ENCODE measurements around the gene MPP2. TPM values are rescaled to one million over a fixed set of nuclear protein-coding genes. Genes with fewer than 3 reads are reported as not detected.

The MPP2 gene
- total and polyA plus RNA-seq, 2 of the 13 experiments (the other 11 are each of a cell fraction or from before 2014, with no cell fraction given), result 0.20 to 1.7 TPM

DNA sequence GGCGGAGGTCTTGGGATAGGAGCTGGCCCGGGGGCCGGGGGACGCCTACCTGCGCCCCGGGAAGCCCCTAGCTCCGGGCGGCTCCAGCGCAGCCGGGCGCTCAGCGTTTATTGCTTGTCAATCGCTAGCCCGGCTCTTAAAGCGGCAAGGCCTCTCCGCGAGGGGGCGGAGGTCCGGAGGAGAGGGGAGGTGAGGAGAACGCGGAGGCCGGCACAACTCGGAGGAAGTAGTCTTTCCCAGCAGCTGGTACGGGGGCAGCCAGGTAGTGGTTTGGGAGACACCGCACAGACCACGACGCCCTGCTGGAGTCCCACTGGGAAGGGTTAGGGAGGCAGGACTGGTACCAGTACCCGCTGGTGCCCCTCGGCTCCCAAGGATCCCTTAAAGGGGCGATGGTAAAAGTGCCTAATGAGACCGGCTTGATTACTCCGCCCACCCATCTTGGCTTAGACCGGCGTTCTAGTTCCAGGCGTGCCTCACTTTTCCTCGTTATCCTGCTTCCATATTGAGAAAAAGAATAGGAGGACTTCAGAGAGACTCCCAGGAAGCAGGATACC, at the start of gene MPP2 (continued):
- peak; percentile 97 for TF ChIP-seq ZFP91 (CRISPR knock-in tag; IDR thresholded peaks at IDR 0.05; ENCODE audit: borderline replicate concordance)
- TF ChIP-seq TCF12 (IDR thresholded peaks at IDR 0.05), result no peak
- no peak for TF ChIP-seq TCF12 (CRISPR knock-in tag; IDR thresholded peaks at IDR 0.05)
- TF ChIP-seq, protein P1, sequence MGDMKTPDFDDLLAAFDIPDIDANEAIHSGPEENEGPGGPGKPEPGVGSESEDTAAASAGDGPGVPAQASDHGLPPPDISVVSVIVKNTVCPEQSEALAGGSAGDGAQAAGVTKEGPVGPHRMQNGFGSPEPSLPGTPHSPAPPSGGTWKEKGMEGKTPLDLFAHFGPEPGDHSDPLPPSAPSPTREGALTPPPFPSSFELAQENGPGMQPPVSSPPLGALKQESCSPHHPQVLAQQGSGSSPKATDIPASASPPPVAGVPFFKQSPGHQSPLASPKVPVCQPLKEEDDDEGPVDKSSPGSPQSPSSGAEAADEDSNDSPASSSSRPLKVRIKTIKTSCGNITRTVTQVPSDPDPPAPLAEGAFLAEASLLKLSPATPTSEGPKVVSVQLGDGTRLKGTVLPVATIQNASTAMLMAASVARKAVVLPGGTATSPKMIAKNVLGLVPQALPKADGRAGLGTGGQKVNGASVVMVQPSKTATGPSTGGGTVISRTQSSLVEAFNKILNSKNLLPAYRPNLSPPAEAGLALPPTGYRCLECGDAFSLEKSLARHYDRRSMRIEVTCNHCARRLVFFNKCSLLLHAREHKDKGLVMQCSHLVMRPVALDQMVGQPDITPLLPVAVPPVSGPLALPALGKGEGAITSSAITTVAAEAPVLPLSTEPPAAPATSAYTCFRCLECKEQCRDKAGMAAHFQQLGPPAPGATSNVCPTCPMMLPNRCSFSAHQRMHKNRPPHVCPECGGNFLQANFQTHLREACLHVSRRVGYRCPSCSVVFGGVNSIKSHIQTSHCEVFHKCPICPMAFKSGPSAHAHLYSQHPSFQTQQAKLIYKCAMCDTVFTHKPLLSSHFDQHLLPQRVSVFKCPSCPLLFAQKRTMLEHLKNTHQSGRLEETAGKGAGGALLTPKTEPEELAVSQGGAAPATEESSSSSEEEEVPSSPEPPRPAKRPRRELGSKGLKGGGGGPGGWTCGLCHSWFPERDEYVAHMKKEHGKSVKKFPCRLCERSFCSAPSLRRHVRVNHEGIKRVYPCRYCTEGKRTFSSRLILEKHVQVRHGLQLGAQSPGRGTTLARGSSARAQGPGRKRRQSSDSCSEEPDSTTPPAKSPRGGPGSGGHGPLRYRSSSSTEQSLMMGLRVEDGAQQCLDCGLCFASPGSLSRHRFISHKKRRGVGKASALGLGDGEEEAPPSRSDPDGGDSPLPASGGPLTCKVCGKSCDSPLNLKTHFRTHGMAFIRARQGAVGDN (CRISPR knock-in tag; IDR thresholded peaks at IDR 0.05), result peak; percentile 29
- no peak for TF ChIP-seq ZNF577 (CRISPR knock-in tag; IDR thresholded peaks at IDR 0.05; ENCODE audit: borderline replicate concordance, low read depth)
- TF ChIP-seq ZNF646 (CRISPR knock-in tag; IDR thresholded peaks at IDR 0.05), result no peak
- TF ChIP-seq ZBTB1 (CRISPR knock-in tag; IDR thresholded peaks at IDR 0.05; ENCODE audit: borderline replicate concordance), result no peak
- peak; percentile 86; the same call in 1 of the 2 replicates for TF ChIP-seq MTF2 (CRISPR knock-in tag; IDR thresholded peaks at IDR 0.05; ENCODE audit: borderline replicate concordance)
- TF ChIP-seq XRCC5 (optimal IDR thresholded peaks at IDR 0.05; ENCODE audit: low read length), result peak; percentile 24
- TF ChIP-seq ZNF616 (CRISPR knock-in tag; IDR thresholded peaks at IDR 0.05; ENCODE audit: low read depth), result no peak
- TF ChIP-seq, protein P2, sequence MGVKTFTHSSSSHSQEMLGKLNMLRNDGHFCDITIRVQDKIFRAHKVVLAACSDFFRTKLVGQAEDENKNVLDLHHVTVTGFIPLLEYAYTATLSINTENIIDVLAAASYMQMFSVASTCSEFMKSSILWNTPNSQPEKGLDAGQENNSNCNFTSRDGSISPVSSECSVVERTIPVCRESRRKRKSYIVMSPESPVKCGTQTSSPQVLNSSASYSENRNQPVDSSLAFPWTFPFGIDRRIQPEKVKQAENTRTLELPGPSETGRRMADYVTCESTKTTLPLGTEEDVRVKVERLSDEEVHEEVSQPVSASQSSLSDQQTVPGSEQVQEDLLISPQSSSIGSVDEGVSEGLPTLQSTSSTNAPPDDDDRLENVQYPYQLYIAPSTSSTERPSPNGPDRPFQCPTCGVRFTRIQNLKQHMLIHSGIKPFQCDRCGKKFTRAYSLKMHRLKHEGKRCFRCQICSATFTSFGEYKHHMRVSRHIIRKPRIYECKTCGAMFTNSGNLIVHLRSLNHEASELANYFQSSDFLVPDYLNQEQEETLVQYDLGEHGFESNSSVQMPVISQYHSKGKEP (CRISPR knock-in tag; IDR thresholded peaks at IDR 0.05), result no peak
- no peak for TF ChIP-seq ZNF792 (CRISPR knock-in tag; IDR thresholded peaks at IDR 0.05)

Data from HepG2 (cell line).